Neural progenitor cell (in vitro differentiated cells): ENCODE data around the gene RBPMS2. TPM values are rescaled to one million over a fixed set of nuclear protein-coding genes. Genes with fewer than 3 reads are reported as not detected.

Experiments used
- DNase-seq: peaks from one replicate; pipeline ENCODE4 v3.0.0-alpha.2; 2016; ENCODE audit warnings: low spot score
- H2AFZ ChIP-seq: fragments of 200-600 bp; sonication (generic); replicated peaks from 2 replicates; pipeline ENCODE4 v1.6.1; 2016; ENCODE audit warnings: antibody characterized with exemption
- H3F3A ChIP-seq: fragments of 200-600 bp; sonication (generic); 2 replicates; pipeline ENCODE4 v1.6.1; 2016; ENCODE audit warnings: antibody characterized with exemption, low read depth
- H3K27ac ChIP-seq: fragments of 200-600 bp; sonication (generic); 2 replicates; pipeline ENCODE4 v1.5.1; 2016; ENCODE audit warnings: mild to moderate bottlenecking
- H3K27me3 ChIP-seq: fragments of 200-600 bp; sonication (generic); 2 replicates; pipeline ENCODE4 v1.6.1; 2016; ENCODE audit warnings: mild to moderate bottlenecking, moderate library complexity
- H3K36me3 ChIP-seq: fragments of 200-600 bp; sonication (generic); 2 replicates; pipeline ENCODE4 v1.5.1; 2016
- H3K4me1 ChIP-seq: fragments of 200-600 bp; sonication (generic); 2 replicates; pipeline ENCODE4 v1.6.1; 2016; ENCODE audit warnings: mixed run types
- H3K4me2 ChIP-seq: fragments of 200-600 bp; sonication (generic); 2 replicates; pipeline ENCODE4 v1.6.1; 2016
- H3K4me3 ChIP-seq: fragments of 200-600 bp; sonication (generic); 2 replicates; pipeline ENCODE4 v1.5.1; 2016
- H3K79me2 ChIP-seq: fragments of 200-600 bp; sonication (generic); 2 replicates; pipeline ENCODE4 v1.6.1; 2016; ENCODE audit warnings: low read depth
- H3K9ac ChIP-seq: fragments of 200-600 bp; sonication (generic); 2 replicates; pipeline ENCODE4 v1.6.1; 2016
- H3K9me3 ChIP-seq: fragments of 200-600 bp; sonication (generic); 2 replicates; pipeline ENCODE4 v1.5.1; 2016; ENCODE audit warnings: low read depth
- H4K20me1 ChIP-seq: fragments of 200-600 bp; sonication (generic); 2 replicates; pipeline ENCODE4 v1.6.1; 2016; ENCODE audit warnings: low read depth
- H3K27ac Mint-ChIP-seq: 3 replicates; pipeline ENCODE4 v1.8.0; 2021; ENCODE audit warnings: mixed read lengths
- H3K27me3 Mint-ChIP-seq: 2 replicates; pipeline ENCODE4 v1.8.0; 2022; ENCODE audit warnings: low read depth, mild to moderate bottlenecking, inconsistent platforms, moderate library complexity, mixed read lengths; ENCODE audit not compliant: insufficient read depth
- H3K36me3 Mint-ChIP-seq: 3 replicates; pipeline ENCODE4 v1.8.0; 2021; ENCODE audit warnings: mixed read lengths
- H3K4me1 Mint-ChIP-seq: 3 replicates; pipeline ENCODE4 v1.8.0; 2021; ENCODE audit warnings: mixed read lengths
- H3K4me3 Mint-ChIP-seq: 3 replicates; pipeline ENCODE4 v1.8.0; 2021; ENCODE audit warnings: mild to moderate bottlenecking, moderate library complexity, mixed read lengths
- H3K9me3 Mint-ChIP-seq: 3 replicates; pipeline ENCODE4 v1.8.0; 2020; ENCODE audit warnings: mixed read lengths
- EZH2 ChIP-seq: fragments of 200-600 bp; sonication (generic); IDR thresholded peaks from 2 replicates; pipeline ENCODE4 v1.6.1; 2017; ENCODE audit warnings: antibody characterized with exemption, mild to moderate bottlenecking, moderate library complexity
- EZH2phosphoT487 ChIP-seq: fragments of 200-600 bp; sonication (generic); IDR thresholded peaks from 2 replicates; pipeline ENCODE4 v1.6.1; 2017; ENCODE audit warnings: antibody characterized with exemption
- total RNA-seq: library from RNA; depleted of rRNA; stranded (reverse); fragments of >200 nt; gene quantifications from 2 replicates; pipeline ENCODE4 v1.2.3, GENCODE V29; 2015; ENCODE audit warnings: low replicate concordance
- TF ChIP-seq, protein P1 (sequence below): fragments of 200-600 bp; sonication (generic); IDR thresholded peaks from 2 replicates; pipeline ENCODE4 v1.5.1; 2017; ENCODE audit warnings: antibody characterized with exemption, mild to moderate bottlenecking

The RBPMS2 gene
- total RNA-seq, 1 donor from 2014 or later = 0.15 TPM

DNA sequence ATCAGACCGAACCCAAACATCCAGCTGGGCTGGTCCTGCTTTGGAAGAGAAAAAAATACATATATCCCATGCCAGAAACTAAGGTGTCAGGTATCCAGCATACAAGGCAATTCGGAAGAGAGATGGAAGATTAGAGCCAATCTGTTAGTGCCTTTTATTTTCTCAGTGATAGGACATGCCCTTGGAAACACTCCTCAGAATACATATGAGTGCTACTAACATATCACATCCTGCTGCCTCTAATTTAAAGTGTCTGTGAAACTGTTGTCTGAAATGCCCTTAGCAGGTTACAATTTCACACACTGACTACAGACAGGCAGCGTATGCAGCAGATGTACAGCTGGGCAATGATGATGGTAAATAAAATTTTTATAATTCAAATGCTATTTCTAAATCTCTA, 78.9 kb downstream of the RBPMS2 start:
- H3K9me3 ChIP-seq = no peaks in the 10 kb centered on the region
- peaks cover 35% of the 10 kb centered on the region for H3F3A ChIP-seq
- H4K20me1 ChIP-seq = peaks cover 99% of the 10 kb centered on the region
- H3K27ac Mint-ChIP-seq = no peak overlapping the region
- H3K36me3 ChIP-seq = no peaks in the 10 kb centered on the region
- TF ChIP-seq EZH2phosphoT487 (no peak), EZH2 (no peak)
- TF ChIP-seq, protein P1, sequence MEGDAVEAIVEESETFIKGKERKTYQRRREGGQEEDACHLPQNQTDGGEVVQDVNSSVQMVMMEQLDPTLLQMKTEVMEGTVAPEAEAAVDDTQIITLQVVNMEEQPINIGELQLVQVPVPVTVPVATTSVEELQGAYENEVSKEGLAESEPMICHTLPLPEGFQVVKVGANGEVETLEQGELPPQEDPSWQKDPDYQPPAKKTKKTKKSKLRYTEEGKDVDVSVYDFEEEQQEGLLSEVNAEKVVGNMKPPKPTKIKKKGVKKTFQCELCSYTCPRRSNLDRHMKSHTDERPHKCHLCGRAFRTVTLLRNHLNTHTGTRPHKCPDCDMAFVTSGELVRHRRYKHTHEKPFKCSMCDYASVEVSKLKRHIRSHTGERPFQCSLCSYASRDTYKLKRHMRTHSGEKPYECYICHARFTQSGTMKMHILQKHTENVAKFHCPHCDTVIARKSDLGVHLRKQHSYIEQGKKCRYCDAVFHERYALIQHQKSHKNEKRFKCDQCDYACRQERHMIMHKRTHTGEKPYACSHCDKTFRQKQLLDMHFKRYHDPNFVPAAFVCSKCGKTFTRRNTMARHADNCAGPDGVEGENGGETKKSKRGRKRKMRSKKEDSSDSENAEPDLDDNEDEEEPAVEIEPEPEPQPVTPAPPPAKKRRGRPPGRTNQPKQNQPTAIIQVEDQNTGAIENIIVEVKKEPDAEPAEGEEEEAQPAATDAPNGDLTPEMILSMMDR = no peak
- H3K36me3 Mint-ChIP-seq = peaks cover 27% of the 10 kb centered on the region
- peaks cover 51% of the 10 kb centered on the region for H3K4me1 ChIP-seq
- H3K79me2 ChIP-seq = peaks cover 100% of the 10 kb centered on the region
- peak overlapping the region; percentile 14 for H3K4me2 ChIP-seq
- H2AFZ ChIP-seq = no peak overlapping the region
- peaks cover 53% of the 10 kb centered on the region for H3K4me1 Mint-ChIP-seq
- H3K27me3 Mint-ChIP-seq = peaks cover 6% of the 10 kb centered on the region
- H3K9ac ChIP-seq = no peak overlapping the region
- H3K9me3 Mint-ChIP-seq = no peaks in the 10 kb centered on the region
- no peaks in the 10 kb centered on the region for H3K27me3 ChIP-seq
- DNase-seq = no peak
- H3K4me3 Mint-ChIP-seq = no peak overlapping the region
- no peak overlapping the region for H3K27ac ChIP-seq
- no peak overlapping the region for H3K4me3 ChIP-seq

DNA sequence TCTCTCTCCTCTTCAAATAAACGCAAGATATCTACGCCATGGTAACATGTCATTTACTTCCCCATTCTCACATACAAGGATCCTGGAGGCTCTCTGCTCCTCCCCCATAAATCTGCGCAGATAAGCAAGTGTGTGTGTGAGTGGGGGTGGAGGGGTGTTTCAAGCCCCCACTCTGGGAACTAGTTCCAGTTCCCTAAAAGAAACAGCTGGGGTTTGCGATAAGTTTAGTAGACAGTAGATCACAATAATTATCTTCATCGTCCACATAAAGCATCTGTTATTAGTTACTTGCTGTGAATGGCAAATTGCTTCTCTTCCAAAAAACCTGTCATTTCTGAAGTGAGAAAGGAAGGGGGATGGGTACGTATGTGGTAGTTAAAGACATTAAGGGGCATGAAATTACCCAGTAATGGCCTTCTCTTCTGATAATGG, 79.8 kb downstream of the RBPMS2 start:
- no peaks in the 10 kb centered on the region for H3K9me3 Mint-ChIP-seq

DNA sequence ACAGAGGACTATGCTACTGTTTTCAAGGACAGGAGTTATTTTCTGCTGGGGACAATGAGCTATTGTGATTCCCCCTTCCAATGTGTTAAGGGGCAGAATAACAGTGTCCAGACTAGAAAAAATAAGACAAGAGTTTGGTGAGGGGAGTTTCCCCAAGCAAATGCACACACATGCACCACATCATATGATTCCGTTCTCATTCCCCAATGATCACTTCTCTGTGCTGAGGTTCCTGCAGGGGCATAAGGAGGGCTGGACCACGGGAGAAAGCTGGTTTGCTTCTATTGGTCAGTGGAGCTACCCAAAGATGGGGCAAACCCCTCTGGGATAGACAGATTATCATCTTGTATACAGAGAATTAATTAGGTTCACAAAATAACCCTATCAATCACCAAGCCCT, 80.6 kb downstream of the RBPMS2 start:
- H3K79me2 ChIP-seq = peaks cover 90% of the 10 kb centered on the region
- peaks cover 38% of the 10 kb centered on the region for H3K4me1 ChIP-seq
- DNase-seq = no peak
- H3K9ac ChIP-seq = no peak overlapping the region
- H3F3A ChIP-seq = peaks cover 30% of the 10 kb centered on the region
- no peaks in the 10 kb centered on the region for H3K9me3 Mint-ChIP-seq
- TF ChIP-seq, protein P1 = no peak
- no peak overlapping the region for H3K4me2 ChIP-seq
- peaks cover 43% of the 10 kb centered on the region for H3K4me1 Mint-ChIP-seq
- peaks cover 34% of the 10 kb centered on the region for H3K36me3 Mint-ChIP-seq
- H4K20me1 ChIP-seq = peaks cover 100% of the 10 kb centered on the region
- no peak overlapping the region for H3K4me3 Mint-ChIP-seq
- H3K27ac ChIP-seq = no peak overlapping the region
- no peak overlapping the region for H2AFZ ChIP-seq
- no peak overlapping the region for H3K4me3 ChIP-seq
- peaks cover 6% of the 10 kb centered on the region for H3K27me3 Mint-ChIP-seq
- H3K27me3 ChIP-seq = no peaks in the 10 kb centered on the region
- H3K36me3 ChIP-seq = peaks cover 4% of the 10 kb centered on the region
- H3K27ac Mint-ChIP-seq = no peak overlapping the region
- no peaks in the 10 kb centered on the region for H3K9me3 ChIP-seq

More for the DNA sequence above, 79.8 kb downstream of the RBPMS2 start:
- Mint-ChIP-seq H3K27me3 (peaks cover 8% of the 10 kb centered on the region), H3K4me1 (peaks cover 51% of the 10 kb centered on the region), H3K4me3 (no peak overlapping the region), H3K36me3 (peaks cover 32% of the 10 kb centered on the region), H3K27ac (no peak overlapping the region)
- Histone ChIP-seq H4K20me1 (peaks cover 100% of the 10 kb centered on the region), H3K4me3 (no peak overlapping the region), H3K79me2 (peaks cover 98% of the 10 kb centered on the region), H3F3A (peaks cover 34% of the 10 kb centered on the region), H3K9me3 (no peaks in the 10 kb centered on the region), H3K9ac (no peak overlapping the region), H3K36me3 (no peaks in the 10 kb centered on the region), H3K27me3 (no peaks in the 10 kb centered on the region), H3K4me2 (peak overlapping the region; percentile 29), H3K4me1 (peaks cover 45% of the 10 kb centered on the region), H2AFZ (no peak overlapping the region), H3K27ac (no peak overlapping the region)
- DNase-seq = no peak
- TF ChIP-seq, protein P1 = no peak
- TF ChIP-seq EZH2 (no peak), EZH2phosphoT487 (no peak)
